AG09319 (cell line): Measurements from ENCODE around the gene SND1.

Source experiments
- DNase-seq: peaks from one replicate; pipeline ENCODE4 v3.0.0-alpha.2; 2010; ENCODE audit warnings: low read depth; ENCODE audit errors: extremely low read depth
- CTCF ChIP-seq: IDR thresholded peaks from 2 replicates; pipeline ENCODE4 v1.5.1; 2011; ENCODE audit warnings: low read depth, mild to moderate bottlenecking, inconsistent platforms, low read length, moderate library complexity

SND1 gene

GRCh38 chr7:128120116-128120515 is 468.1 kb downstream of the SND1 start:
- no peak for TF ChIP-seq CTCF
- no peak for DNase-seq

GRCh38 chr7:128120976-128121490 is 469.0 kb downstream of the SND1 start:
- TF ChIP-seq CTCF, result no peak
- DNase-seq, result no peak

DNA sequence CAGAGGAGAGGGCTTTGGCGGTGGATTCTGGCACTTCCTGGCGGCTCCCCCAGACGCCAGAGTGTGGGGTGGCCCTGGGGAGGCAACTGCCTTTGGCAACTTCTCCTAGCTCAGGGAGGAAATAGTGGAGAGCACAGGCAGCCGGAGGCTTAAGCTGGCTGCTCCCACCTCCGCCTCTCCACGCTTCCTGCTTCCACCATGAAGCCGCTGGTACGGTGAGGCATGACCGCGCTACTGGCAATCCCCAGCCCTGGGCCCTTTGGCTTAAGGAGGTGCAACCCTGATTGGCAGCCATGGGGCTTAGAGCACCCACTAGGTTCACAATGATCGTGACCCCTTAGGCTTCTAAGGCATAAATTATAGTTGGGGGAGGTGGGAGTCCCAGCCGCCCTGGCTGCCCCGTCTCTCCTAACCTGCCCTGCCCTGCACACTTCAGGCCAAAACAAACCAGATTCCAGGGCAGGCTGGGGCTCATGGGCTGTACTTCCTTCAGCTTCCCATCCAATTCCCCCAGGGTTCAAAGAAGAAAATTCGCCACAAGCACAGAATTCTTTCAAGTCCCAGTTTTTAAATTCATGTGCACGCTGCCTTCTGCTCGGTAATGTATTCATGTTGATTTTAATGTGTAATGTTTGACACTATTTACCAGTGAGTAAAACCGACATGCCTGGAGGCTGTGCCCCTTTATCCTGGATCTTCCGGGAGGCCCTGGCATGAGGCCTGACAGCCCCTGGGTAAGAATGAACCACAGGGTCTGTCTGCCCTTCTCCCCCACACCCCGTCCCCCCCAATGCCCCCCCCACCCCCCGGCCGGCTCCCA is 469.9 kb downstream of the SND1 start:
- no peak for TF ChIP-seq CTCF
- DNase-seq, result no peak

DNA sequence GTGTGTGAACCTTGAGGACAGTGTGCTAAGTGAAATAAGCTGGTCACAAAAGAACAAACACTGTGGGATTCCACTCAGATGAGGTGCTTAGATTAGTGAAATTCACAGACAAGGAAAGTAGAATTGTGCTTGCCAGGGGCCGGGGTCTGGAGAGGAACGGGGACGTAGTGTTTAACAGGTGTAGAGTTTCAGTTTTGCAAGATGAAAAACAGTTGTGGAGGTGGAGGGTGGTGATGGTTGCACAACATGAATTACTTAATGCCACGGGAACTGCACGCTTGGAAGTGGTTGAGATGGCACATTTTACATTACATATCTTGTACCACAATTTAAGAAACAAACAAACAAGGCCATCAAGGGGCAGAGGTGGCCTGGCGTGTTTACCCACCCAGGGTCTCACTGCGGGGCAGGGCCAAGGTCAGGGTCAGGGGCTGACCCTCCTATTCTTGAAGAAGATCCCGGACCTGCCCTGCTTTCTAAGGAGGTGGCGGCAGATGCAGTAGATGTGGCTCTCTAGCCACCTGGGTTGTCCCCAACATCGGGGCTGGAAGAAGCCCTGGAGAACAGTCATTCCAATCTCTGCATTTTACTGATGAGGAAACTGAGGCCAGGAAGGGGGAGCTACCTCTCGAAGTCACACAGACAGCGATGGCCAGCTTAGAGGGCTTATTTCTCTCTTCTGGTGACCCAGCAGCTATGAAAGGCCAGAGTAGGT is 470.7 kb downstream of the SND1 start:
- no peak for TF ChIP-seq CTCF
- no peak for DNase-seq

- no peak for DNase-seq
- no peak for TF ChIP-seq CTCF
Measured at GRCh38 chr7:128123291-128124037, 471.5 kb downstream of the SND1 start.

DNA sequence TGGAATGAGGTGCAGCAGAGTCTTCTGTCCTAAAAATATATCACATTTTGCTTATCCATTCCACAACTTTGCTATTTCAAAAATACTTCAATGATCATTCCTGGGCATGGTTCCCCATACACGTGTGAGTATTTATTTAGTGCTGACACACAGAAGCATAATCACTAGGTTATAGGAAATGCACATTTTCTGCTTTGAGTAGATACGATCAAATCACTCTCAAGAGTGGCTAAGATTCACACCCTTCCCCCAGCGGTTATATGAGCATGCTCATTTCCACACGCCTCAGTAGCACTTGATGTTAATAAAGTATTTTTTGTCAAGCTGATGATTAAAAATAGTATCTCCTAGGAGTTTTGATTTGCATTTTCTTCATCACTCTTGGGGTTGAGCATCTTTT is 472.8 kb downstream of the SND1 start:
- no peak for DNase-seq
- TF ChIP-seq CTCF, result no peak
